HG03095 (cell line): ENCODE results near the gene KRT85.

Experiments
- ATAC-seq: cut with Tn5 transposase; IDR thresholded peaks from one replicate; pipeline ENCODE4 v1.9.1; 2021; ENCODE audit warnings: moderate library complexity; ENCODE audit not compliant: unreplicated experiment

Gene KRT85

GRCh38 chr12:52369211-52369610, 1.9 kb upstream of the KRT85 start:
- ATAC-seq, result no peak

- ATAC-seq, result no peak
Observed at GRCh38 chr12:52368508-52368907, 1.2 kb upstream of the KRT85 start.

GRCh38 chr12:52367876-52368275, 595 bp upstream of the KRT85 start:
- no peak for ATAC-seq

GRCh38 chr12:52364901-52365489, 2.3 kb downstream of the KRT85 start:
- ATAC-seq, result no peak

- no peak for ATAC-seq
Observed at GRCh38 chr12:52364061-52364460, 3.2 kb downstream of the KRT85 start.

- ATAC-seq, result no peak
Observed at GRCh38 chr12:52363111-52363679, 4.1 kb downstream of the KRT85 start.

GRCh38 chr12:52362118-52362726, 5.1 kb downstream of the KRT85 start:
- ATAC-seq, result no peak

- no peak for ATAC-seq
Observed at GRCh38 chr12:52361553-52361952, 5.7 kb downstream of the KRT85 start.

- no peak for ATAC-seq
Observed at GRCh38 chr12:52360663-52361271, 6.5 kb downstream of the KRT85 start.

- no peak for ATAC-seq
Observed at GRCh38 chr12:52360106-52360662, 7.1 kb downstream of the KRT85 start.

GRCh38 chr12:52359621-52360061, 7.6 kb downstream of the KRT85 start:
- no peak for ATAC-seq

GRCh38 chr12:52358575-52359350, 8.5 kb downstream of the KRT85 start:
- peak; percentile 88 for ATAC-seq

- ATAC-seq, result no peak
Observed at GRCh38 chr12:52356762-52357580, 10.3 kb downstream of the KRT85 start.

GRCh38 chr12:52356031-52356761, 11.1 kb downstream of the KRT85 start:
- no peak for ATAC-seq

GRCh38 chr12:52355176-52355575, 12.1 kb downstream of the KRT85 start:
- no peak for ATAC-seq

GRCh38 chr12:52354200-52354599, 13.1 kb downstream of the KRT85 start:
- ATAC-seq, result no peak

- no peak for ATAC-seq
Observed at GRCh38 chr12:52353766-52354165, 13.5 kb downstream of the KRT85 start.

- no peak for ATAC-seq
Observed at GRCh38 chr12:52352951-52353350, 14.3 kb downstream of the KRT85 start.

GRCh38 chr12:52351196-52352059, 15.9 kb downstream of the KRT85 start:
- ATAC-seq, result no peak
